GM12801 (cell line): ENCODE measurements around the gene CLNK.

Experiments used
- TF ChIP-seq, protein P1 (sequence below): IDR thresholded peaks from one replicate; pipeline ENCODE4 v1.5.1; 2011; ENCODE audit warnings: control low read depth; ENCODE audit not compliant: insufficient read length; ENCODE audit errors: extremely low read depth

CLNK gene

DNA sequence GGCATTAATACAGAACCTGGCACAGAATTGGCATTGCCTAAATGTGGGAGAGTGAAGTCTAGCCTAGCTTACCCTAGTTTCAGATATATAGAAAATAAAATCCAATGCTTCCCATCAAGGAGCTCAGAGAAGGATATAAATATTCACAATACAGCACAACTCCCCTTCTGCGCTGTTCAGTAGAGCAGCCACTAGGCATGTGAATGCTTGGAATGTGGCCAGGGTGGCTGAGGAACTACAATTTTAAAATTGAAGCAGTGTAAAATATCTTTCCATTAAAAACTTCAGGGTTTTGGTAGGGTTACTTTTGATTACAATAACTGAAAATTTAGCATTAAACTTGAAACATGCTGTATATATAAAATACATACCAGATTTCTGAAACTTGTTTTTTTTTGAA is 246.8 kb downstream of the CLNK start:
- TF ChIP-seq, protein P1, sequence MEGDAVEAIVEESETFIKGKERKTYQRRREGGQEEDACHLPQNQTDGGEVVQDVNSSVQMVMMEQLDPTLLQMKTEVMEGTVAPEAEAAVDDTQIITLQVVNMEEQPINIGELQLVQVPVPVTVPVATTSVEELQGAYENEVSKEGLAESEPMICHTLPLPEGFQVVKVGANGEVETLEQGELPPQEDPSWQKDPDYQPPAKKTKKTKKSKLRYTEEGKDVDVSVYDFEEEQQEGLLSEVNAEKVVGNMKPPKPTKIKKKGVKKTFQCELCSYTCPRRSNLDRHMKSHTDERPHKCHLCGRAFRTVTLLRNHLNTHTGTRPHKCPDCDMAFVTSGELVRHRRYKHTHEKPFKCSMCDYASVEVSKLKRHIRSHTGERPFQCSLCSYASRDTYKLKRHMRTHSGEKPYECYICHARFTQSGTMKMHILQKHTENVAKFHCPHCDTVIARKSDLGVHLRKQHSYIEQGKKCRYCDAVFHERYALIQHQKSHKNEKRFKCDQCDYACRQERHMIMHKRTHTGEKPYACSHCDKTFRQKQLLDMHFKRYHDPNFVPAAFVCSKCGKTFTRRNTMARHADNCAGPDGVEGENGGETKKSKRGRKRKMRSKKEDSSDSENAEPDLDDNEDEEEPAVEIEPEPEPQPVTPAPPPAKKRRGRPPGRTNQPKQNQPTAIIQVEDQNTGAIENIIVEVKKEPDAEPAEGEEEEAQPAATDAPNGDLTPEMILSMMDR = no peak
